DMS79 treated with DMSO at 0.1 percent for 48 hours (cell line): Measurements from ENCODE around the gene NBPF10.
"Not testable (repeated sequence)": the region's sequence is repeated elsewhere in the genome, so short reads cannot be mapped to it uniquely, and the experiment has no call there.

Experiments used
- DNase-seq: peaks from one replicate; lab custom pipeline; 2025; lab: John Stamatoyannopoulos, UW

Gene NBPF10, protein sequence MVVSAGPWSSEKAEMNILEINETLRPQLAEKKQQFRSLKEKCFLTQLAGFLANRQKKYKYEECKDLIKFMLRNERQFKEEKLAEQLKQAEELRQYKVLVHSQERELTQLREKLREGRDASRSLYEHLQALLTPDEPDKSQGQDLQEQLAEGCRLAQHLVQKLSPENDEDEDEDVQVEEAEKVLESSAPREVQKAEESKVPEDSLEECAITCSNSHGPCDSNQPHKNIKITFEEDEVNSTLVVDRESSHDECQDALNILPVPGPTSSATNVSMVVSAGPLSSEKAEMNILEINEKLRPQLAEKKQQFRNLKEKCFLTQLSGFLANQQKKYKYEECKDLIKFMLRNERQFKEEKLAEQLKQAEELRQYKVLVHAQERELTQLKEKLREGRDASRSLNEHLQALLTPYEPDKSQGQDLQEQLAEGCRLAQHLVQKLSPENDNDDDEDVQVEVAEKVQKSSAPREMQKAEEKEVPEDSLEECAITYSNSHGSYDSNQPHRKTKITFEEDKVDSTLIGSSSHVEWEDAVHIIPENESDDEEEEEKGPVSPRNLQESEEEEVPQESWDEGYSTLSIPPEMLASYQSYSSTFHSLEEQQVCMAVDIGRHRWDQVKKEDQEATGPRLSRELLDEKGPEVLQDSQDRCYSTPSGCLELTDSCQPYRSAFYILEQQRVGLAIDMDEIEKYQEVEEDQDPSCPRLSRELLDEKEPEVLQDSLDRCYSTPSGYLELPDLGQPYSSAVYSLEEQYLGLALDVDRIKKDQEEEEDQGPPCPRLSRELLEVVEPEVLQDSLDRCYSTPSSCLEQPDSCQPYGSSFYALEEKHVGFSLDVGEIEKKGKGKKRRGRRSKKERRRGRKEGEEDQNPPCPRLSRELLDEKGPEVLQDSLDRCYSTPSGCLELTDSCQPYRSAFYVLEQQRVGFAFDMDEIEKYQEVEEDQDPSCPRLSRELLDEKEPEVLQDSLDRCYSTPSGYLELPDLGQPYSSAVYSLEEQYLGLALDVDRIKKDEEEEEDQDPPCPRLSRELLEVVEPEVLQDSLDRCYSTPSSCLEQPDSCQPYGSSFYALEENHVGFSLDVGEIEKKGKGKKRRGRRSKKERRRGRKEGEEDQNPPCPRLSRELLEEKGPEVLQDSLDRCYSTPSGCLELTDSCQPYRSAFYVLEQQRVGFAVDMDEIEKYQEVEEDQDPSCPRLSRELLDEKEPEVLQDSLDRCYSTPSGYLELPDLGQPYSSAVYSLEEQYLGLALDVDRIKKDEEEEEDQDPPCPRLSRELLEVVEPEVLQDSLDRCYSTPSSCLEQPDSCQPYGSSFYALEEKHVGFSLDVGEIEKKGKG (N-terminal part only)

DNA sequence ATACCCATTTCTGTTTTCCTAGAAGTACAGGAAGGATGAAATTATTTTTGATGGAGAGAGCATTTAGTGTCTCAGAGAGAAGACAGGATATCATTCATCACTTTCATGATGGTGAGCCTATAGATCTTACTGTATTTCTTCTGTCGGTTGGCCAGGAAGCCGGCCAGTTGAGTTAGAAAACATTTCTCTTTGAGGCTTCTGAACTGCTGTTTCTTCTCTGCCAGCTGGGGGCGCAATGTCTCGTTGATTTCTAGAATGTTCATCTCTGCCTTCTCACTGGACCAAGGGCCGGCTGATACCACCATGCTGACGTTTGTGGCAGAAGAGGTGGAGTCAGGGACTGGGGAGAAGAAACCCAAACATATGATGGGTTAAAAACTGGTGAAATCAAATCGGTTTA lies at the start of gene NBPF10:
TSS of gene NBPF10 (minus strand) at position 340 of the 400 bp plus-strand sequence. CDS start at position 305, 35 bp downstream.
- not testable (repeated sequence) for DNase-seq

DNA sequence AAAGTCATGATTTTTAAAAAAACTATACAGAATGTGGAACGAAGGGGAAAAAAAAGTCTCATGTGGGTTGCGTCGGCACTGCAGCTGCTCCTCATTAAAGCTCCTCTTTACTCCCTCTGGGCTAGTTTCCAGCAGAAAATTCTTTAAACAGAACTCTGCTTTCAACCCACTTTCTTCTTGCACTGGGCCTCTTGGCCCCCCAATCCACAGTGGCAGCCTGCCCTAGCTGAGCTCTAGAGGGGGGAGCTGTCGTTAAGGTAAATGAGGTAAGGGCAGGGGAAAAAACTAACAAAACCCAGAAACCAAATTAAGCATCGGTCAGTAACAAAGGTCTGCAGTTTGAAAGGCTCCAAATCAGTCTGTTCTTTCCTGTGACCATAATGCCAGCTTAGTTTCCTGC lies 29.9 kb upstream of the NBPF10 start:
- DNase-seq: not testable (repeated sequence)

DNA sequence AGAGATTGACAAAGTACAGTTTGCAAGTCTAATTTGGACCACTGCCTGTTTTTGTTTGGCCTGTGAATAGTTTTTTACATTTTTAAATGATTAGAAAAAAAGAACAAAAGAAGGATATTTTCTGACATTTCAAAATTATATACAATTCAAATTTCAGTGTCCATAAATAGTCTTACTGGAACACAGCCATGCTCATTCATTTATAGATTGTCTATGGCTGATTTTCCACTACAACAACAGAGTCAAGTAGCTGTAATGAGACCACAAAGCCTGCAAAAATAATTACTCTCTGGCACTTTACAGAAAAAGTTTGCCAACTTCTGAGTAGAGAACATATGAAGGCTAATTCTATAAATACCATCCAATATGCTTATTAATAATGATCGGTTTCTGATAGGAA lies 23.1 kb upstream of the NBPF10 start:
- not testable (repeated sequence) for DNase-seq

DNA sequence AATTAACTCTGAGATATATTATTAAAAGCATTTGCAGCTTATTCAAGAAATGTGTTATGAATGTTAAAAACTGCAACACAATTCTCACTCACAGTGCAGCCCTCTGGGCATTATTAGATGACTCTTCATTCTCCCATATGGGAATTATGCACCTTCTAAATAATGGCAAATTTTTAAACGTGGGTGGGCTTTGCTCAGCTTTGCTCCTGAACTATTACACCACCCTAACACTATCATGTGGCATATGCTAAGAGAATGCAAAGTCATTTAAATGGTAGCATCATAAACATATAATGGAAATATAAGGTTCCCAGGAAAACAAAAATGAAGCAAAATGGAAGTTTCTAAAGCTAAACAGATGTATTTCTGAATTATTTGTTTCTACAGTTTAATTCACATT lies 22.7 kb upstream of the NBPF10 start:
- not testable (repeated sequence) for DNase-seq
